Measurements from ENCODE around the gene BHLHE41. TPM values are rescaled to one million over a fixed set of nuclear protein-coding genes. Genes with fewer than 3 reads are reported as not detected.

BHLHE41 gene
- total RNA-seq (10 to 100 TPM in 4 of 6 donors, 1 to 10 TPM in 2; 6.8 to 29.4 (median 10.9) TPM), polyA plus RNA-seq (10 to 100 TPM in 1 of 2 donors, 1 to 10 TPM in 1; 3.8 to 12.1 TPM)

DNA sequence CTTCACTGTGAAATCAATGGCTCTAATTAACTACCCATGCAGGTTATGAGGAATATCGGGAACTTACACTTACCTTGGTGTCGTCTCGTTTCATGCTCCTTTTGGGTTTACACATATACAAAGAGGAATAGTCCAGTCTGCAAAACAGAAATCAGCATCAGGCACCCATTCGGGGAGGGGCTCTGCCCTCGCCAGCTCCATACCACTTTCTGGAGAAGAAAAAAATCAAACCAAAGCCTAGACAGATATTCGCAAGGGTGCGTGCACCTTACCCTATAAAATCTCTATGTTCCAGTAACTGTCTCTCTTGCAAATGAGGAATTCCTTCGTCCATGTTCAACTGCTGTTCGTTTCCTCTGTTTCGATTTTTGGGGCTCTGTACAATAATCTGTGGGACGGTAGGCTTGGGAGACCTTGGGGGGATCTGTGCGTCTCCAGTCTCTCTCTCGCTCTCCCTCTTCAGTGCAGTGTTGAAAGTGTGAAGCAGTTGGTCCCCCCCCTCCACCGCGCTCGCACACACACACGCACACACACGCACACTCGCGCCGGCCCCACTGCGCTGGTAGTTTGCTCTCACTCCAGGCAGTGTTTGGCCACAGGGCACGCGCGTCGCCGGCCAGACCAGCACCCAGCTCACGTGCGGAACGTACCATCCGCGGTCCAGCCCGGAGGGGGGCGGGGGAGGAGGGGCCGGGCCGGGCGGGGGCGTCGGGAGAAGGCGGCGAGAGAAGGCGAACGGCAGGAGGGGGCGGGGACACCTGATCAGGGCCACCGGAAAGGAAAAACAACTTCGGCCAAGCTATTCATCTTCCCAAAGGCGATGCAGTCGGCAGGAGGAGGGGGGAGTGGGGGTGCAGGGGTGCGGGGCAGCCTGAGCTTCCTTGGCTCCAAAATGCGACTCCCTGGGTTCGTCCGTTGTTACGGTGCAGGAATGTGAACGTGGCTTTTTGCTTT is at the start of gene BHLHE41:
BHLHE41 (minus strand) TSS at position 592 of the 954 bp plus-strand sequence; CDS start at position 334, 258 bp downstream.
- DNase-seq (peak; percentile 81 to 90 (median 86)), FAIRE-seq (no peak), ATAC-seq (peak; percentile 50 to 64 (median 54))
- intact Hi-C loops (cut with DNase I), result loop anchor here in 2 of 3 donors (10.0 kb wide), 2 partner anchors 70 to 280 kb away; partner anchors contain the start of gene SSPN (in 2 of the 2)
- Histone ChIP-seq H3K36me3 (no peaks in the 10 kb centered on the region), H3K4me3 (peak within 1 kb of the TSS; percentile 46 to 71 (median 55)), H3K9me3 (no peaks in the 10 kb centered on the region), H3K27me3 (no peaks in the 10 kb centered on the region), H3K4me1 (peaks cover 0 to 16% (median 12%) of the 10 kb centered on the region in 3 donors), H3K27ac (peak within 1 kb of the TSS; percentile 91 to 99 (median 94))
- 1% methylated on average over 50 to 53 of the region's 54 CpGs for WGBS, 2 donors
- TF ChIP-seq, protein P1, sequence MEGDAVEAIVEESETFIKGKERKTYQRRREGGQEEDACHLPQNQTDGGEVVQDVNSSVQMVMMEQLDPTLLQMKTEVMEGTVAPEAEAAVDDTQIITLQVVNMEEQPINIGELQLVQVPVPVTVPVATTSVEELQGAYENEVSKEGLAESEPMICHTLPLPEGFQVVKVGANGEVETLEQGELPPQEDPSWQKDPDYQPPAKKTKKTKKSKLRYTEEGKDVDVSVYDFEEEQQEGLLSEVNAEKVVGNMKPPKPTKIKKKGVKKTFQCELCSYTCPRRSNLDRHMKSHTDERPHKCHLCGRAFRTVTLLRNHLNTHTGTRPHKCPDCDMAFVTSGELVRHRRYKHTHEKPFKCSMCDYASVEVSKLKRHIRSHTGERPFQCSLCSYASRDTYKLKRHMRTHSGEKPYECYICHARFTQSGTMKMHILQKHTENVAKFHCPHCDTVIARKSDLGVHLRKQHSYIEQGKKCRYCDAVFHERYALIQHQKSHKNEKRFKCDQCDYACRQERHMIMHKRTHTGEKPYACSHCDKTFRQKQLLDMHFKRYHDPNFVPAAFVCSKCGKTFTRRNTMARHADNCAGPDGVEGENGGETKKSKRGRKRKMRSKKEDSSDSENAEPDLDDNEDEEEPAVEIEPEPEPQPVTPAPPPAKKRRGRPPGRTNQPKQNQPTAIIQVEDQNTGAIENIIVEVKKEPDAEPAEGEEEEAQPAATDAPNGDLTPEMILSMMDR (IDR thresholded peaks at IDR 0.05), result no peak

DNA sequence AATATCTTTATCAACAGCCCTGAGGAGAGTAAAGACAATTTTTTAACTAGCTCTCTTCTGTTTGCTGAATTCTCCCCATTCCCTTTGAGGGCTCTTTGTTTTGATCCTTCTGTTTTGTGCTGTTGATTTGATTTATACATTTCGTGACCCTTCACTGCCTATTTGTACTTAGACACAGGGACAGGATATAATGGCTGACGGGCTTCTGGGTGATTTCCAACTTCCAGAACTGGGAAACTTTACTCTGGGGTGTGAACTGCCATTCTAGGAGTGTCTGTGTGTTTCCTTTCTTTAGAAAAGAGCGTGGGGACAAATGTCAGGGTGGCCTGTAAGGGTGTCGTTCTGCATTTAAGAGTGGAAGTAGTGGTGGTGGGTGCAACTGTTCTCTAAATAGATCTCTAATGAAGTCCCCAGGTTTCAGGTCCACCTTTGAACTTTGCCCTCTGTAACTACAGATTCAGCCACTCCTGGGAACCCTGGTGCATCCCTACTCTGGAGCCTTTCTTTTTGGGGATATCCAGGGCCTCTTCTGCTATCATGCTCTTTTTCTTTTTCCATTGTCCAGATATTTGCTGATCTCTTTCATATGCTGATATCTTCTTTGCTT is 48.2 kb upstream of the BHLHE41 start:
- no peak overlapping the region for H3K27ac ChIP-seq
- H3K36me3 ChIP-seq, result no peaks in the 10 kb centered on the region
- H3K4me1 ChIP-seq, result no peaks in the 10 kb centered on the region
- TF ChIP-seq, protein P1 (IDR thresholded peaks at IDR 0.05), result no peak
- H3K27me3 ChIP-seq, result no peaks in the 10 kb centered on the region
- H3K4me3 ChIP-seq, result no peak overlapping the region
- ATAC-seq (no peak), FAIRE-seq (no peak), DNase-seq (no peak)
- 82 to 85% methylated on average over 4 of the region's 4 CpGs for WGBS, 2 donors
- intact Hi-C loops (cut with DNase I), result no loop called here
- H3K9me3 ChIP-seq, result no peaks in the 10 kb centered on the region

DNA sequence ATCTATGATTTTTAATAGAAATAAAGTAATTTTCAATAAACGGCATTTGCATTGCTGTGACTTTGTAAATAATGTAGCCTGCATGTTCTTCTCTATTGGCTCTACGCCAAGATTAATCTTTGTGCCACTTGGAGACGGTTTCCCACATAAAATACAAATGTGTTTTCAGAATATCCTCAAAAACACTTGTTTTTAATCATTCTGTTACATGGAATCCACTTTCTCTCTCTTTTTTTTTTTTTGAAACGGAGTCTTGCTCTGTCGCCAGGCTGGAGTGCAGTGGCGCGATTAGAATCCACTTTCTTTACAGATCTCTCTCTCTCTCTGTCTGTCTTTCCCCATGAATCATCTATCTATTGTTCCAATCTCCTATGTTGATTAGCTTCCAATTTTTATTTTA is 47.7 kb upstream of the BHLHE41 start:
- WGBS, 2 donors, result 80 to 81% methylated on average over 7 of the region's 7 CpGs
- intact Hi-C loops (cut with DNase I), result no loop called here
- FAIRE-seq, result no peak
- TF ChIP-seq, protein P1 (IDR thresholded peaks at IDR 0.05), result no peak
- DNase-seq, result no peak
- H3K9me3 ChIP-seq, result no peaks in the 10 kb centered on the region
- H3K27ac ChIP-seq, result no peak overlapping the region
- no peaks in the 10 kb centered on the region for H3K27me3 ChIP-seq
- H3K36me3 ChIP-seq, result no peaks in the 10 kb centered on the region
- no peaks in the 10 kb centered on the region for H3K4me1 ChIP-seq
- H3K4me3 ChIP-seq, result no peak overlapping the region
- ATAC-seq, result no peak

DNA sequence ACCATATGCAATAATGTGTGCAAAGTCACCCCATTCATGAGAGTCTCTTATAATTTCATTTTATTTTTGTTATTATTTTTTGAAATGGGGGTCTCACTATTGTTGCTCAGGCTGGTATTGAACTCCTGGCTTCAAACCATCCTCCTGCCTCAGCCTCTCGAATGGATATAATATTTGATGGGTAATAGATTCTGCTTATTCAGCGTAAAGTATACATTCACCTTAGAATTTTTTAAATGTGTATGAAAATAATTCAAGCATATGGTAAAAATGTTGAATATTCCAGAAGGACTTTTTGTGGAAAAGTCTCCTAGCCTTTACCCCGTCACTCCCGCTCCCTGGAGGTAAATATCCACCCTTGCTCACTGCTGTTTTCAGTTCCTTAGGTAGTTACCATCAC is 47.2 kb upstream of the BHLHE41 start:
- no peak overlapping the region for H3K27ac ChIP-seq
- DNase-seq, result no peak
- no peaks in the 10 kb centered on the region for H3K36me3 ChIP-seq
- H3K4me1 ChIP-seq, result no peaks in the 10 kb centered on the region
- H3K27me3 ChIP-seq, result no peaks in the 10 kb centered on the region
- intact Hi-C loops (cut with DNase I), result no loop called here
- no peak for ATAC-seq
- H3K4me3 ChIP-seq, result no peak overlapping the region
- TF ChIP-seq, protein P1 (IDR thresholded peaks at IDR 0.05), result no peak
- 88 to 89% methylated on average over 4 of the region's 4 CpGs for WGBS, 2 donors
- peak; percentile 17 for FAIRE-seq
- H3K9me3 ChIP-seq, result no peaks in the 10 kb centered on the region
